HepG2 (cell line): ENCODE results near the gene SOAT2. TPM values are rescaled to one million over a fixed set of nuclear protein-coding genes. Genes with fewer than 3 reads are reported as not detected.

Experiments
- ADNP ChIP-seq: sonication (generic); formaldehyde crosslinking; IDR thresholded peaks from 2 replicates; pipeline ENCODE4 v1.4.0; 2020; ENCODE audit warnings: missing genetic modification reagents
- DNMT1 ChIP-seq: sonication (generic); formaldehyde crosslinking; IDR thresholded peaks from 2 replicates; pipeline ENCODE4 v1.5.1; 2020; ENCODE audit warnings: mild to moderate bottlenecking, missing genetic modification reagents
- EED ChIP-seq: sonication (generic); formaldehyde crosslinking; IDR thresholded peaks from 2 replicates; pipeline ENCODE4 v1.5.0; 2020; ENCODE audit warnings: mild to moderate bottlenecking, missing genetic modification reagents
- ETV5 ChIP-seq: IDR thresholded peaks from 2 replicates; pipeline ENCODE4 v1.6.1; 2018; ENCODE audit warnings: missing biosample characterization, missing genetic modification reagents, inconsistent platforms, borderline replicate concordance
- FLYWCH1 ChIP-seq: sonication (generic); formaldehyde crosslinking; IDR thresholded peaks from 2 replicates; pipeline ENCODE4 v1.8.1; 2023; ENCODE audit warnings: mild to moderate bottlenecking, missing genetic modification reagents
- FOXM1 ChIP-seq: sonication (generic); formaldehyde crosslinking; IDR thresholded peaks from 2 replicates; pipeline ENCODE4 v1.5.0; 2020; ENCODE audit warnings: missing genetic modification reagents
- HIVEP1 ChIP-seq: sonication (generic); formaldehyde crosslinking; IDR thresholded peaks from 2 replicates; pipeline ENCODE4 v1.4.0; 2020; ENCODE audit warnings: mild to moderate bottlenecking, missing genetic modification reagents
- IRX3 ChIP-seq: sonication (generic); formaldehyde crosslinking; IDR thresholded peaks from 2 replicates; pipeline ENCODE4 v1.8.1; 2023; ENCODE audit warnings: mild to moderate bottlenecking, low read depth, missing genetic modification reagents, borderline replicate concordance
- KLF15 ChIP-seq: sonication (generic); formaldehyde crosslinking; IDR thresholded peaks from 2 replicates; pipeline ENCODE4 v1.8.1; 2023; ENCODE audit warnings: borderline replicate concordance, mild to moderate bottlenecking, inconsistent platforms, missing genetic modification reagents, mixed read lengths
- MAZ ChIP-seq, 2 experiments: sonication (generic) in 1 of 2; formaldehyde crosslinking in 1 of 2; IDR thresholded peaks; 2 replicates each; pipeline versions ENCODE4 v1.5.0 to v1.6.1; 2012 to 2020; ENCODE audit warnings: low read depth in 2 of 2, mild to moderate bottlenecking in 2 of 2, borderline replicate concordance in 1 of 2, improper control_type of control experiment in 1 of 2, low read length in 1 of 2, missing genetic modification reagents in 1 of 2, moderate library complexity in 1 of 2
- MYNN ChIP-seq: sonication (generic); formaldehyde crosslinking; IDR thresholded peaks from 2 replicates; pipeline ENCODE4 v1.4.0; 2020; ENCODE audit warnings: mild to moderate bottlenecking, low read depth, missing genetic modification reagents
- NKX3-1 ChIP-seq: sonication (generic); formaldehyde crosslinking; IDR thresholded peaks from 2 replicates; pipeline ENCODE4 v1.5.0; 2020; ENCODE audit warnings: missing genetic modification reagents
- PPARG ChIP-seq: conservative IDR thresholded peaks from 2 replicates; pipeline ENCODE4 v1.6.1; 2016; ENCODE audit warnings: missing biosample characterization, missing genetic modification reagents
- REXO4 ChIP-seq: sonication (generic); formaldehyde crosslinking; IDR thresholded peaks from 2 replicates; pipeline ENCODE4 v1.8.0; 2022; ENCODE audit warnings: missing genetic modification reagents, mild to moderate bottlenecking, borderline replicate concordance
- RFXANK ChIP-seq: IDR thresholded peaks from 2 replicates; pipeline ENCODE4 v1.6.1; 2016
- SOX13 ChIP-seq, 3 experiments: fragments of 450-650 bp in 1 of 3; sonication (generic) in 1 of 3; formaldehyde crosslinking in 1 of 3; IDR thresholded peaks in 2 of 3; conservative IDR thresholded peaks in 1 of 3; 2 replicates each; pipeline versions ENCODE4 v1.5.0 to v1.6.1; 2016 to 2020; ENCODE audit warnings: antibody characterized with exemption in 1 of 3, mild to moderate bottlenecking in 1 of 3, missing compliant biosample characterization in 1 of 3, missing genetic modification reagents in 1 of 3, moderate library complexity in 1 of 3
- YEATS4 ChIP-seq: sonication (generic); formaldehyde crosslinking; IDR thresholded peaks from 2 replicates; pipeline ENCODE4 v1.4.0; 2020; ENCODE audit warnings: missing genetic modification reagents, borderline replicate concordance
- ZFAT ChIP-seq: sonication (generic); formaldehyde crosslinking; conservative IDR thresholded peaks from 2 replicates; pipeline ENCODE4 v1.8.1; 2023; ENCODE audit warnings: missing genetic modification reagents, inconsistent platforms
- ZNF205 ChIP-seq: IDR thresholded peaks from 2 replicates; pipeline ENCODE4 v1.6.1; 2018; ENCODE audit warnings: missing biosample characterization, missing genetic modification reagents
- ZNF746 ChIP-seq: sonication (generic); formaldehyde crosslinking; IDR thresholded peaks from 2 replicates; pipeline ENCODE4 v1.8.0; 2022; ENCODE audit warnings: mild to moderate bottlenecking, missing genetic modification reagents
- polyA plus RNA-seq, 8 experiments: library from polyadenylated mRNA; depleted of rRNA in 3 of 8; stranded (reverse) in 7 of 8; unstranded in 1 of 8; fragments of >200 nt; fragmentation: Illumina TruSeq in 4 of 8; extraction: Trizol in 4 of 8; gene quantifications; 2 replicates each; pipeline versions ENCODE4 v1.2.1 to v1.2.3, GENCODE V29; 2011 to 2016; ENCODE audit warnings: low read depth in 4 of 8, missing spikeins in 1 of 8, mixed read lengths in 1 of 8; ENCODE audit not compliant: insufficient read depth in 1 of 8
- total RNA-seq, 5 experiments: library from RNA; depleted of rRNA; stranded (reverse); fragments of >200 nt; fragmentation: Illumina TruSeq; extraction: Trizol; gene quantifications; 2 replicates each; pipeline ENCODE4 v1.2.3, GENCODE V29; 2016; ENCODE audit warnings: low read depth in 1 of 5
- TF ChIP-seq, protein P1 (sequence below): sonication (generic); formaldehyde crosslinking; IDR thresholded peaks from 2 replicates; pipeline ENCODE4 v1.5.0; 2020; ENCODE audit warnings: mild to moderate bottlenecking, low read depth, missing genetic modification reagents, borderline replicate concordance
- TF ChIP-seq, protein P2 (sequence below): sonication (generic); formaldehyde crosslinking; IDR thresholded peaks from 2 replicates; pipeline ENCODE4 v1.8.0; 2022; ENCODE audit warnings: low read depth, missing genetic modification reagents
- TF ChIP-seq, protein P3 (sequence below): IDR thresholded peaks from 2 replicates; pipeline ENCODE4 v1.6.1; 2018; ENCODE audit warnings: missing genetic modification reagents, mild to moderate bottlenecking, missing compliant biosample characterization
- TF ChIP-seq, protein P4 (sequence below): sonication (generic); formaldehyde crosslinking; IDR thresholded peaks from 2 replicates; pipeline ENCODE4 v1.8.0; 2022; ENCODE audit warnings: missing genetic modification reagents, mild to moderate bottlenecking, borderline replicate concordance

Gene SOAT2
- total and polyA plus RNA-seq, 2 of the 13 experiments (the other 11 are each of a cell fraction or from before 2014, with no cell fraction given): 14.9 to 108 TPM

DNA sequence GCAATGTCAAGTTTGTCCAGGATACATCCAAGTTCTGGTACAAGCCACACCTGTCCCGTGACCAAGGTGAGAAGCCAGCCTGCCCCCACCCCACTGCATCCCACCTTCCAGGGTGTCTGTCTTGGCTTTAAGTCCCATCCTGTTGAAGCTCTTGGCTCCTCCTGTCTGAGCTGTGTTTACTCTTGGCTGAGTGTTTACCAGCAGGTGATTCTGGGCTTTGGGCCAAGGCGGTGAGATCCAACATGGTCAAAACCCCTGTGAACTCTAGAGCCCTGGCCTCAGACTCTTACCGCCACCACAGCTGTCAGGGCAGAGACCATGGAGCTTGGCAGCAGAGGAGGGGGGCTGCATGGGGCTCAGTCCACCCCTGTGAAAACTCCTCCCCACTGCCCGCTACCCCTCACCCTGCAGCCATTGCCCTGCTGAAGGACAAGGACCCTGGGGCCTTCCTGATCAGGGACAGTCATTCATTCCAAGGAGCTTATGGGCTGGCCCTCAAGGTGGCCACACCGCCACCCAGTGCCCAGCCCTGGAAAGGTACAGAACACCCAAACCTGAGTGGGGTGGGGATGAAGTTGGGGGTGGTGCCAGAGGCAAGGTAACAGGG, 41.8 kb upstream of the SOAT2 start (continued):
- TF ChIP-seq IRX3 (no peak), PPARG (0 out of 2 replicates have a peak, but pooled peaks have one; percentile 17), MAZ (IDR thresholded peaks at IDR 0.05; ENCODE audit: borderline replicate concordance, low read depth, low read length) (0 out of 2 replicates have a peak, but pooled peaks have one; percentile 31), MAZ (CRISPR knock-in tag; IDR thresholded peaks at IDR 0.05; ENCODE audit: low read depth) (no peak), DNMT1 (CRISPR knock-in tag) (no peak; the same call in 1 of the 2 replicates), HIVEP1 (CRISPR knock-in tag) (no peak), ZFAT (no peak), MYNN (no peak), YEATS4 (CRISPR knock-in tag) (no peak), REXO4 (CRISPR knock-in tag) (no peak), EED (CRISPR knock-in tag) (no peak), ZNF746 (peak; percentile 63; the same call in 1 of the 2 replicates), SOX13 (IDR thresholded peaks at IDR 0.05) (no peak), SOX13 (CRISPR knock-in tag; conservative IDR thresholded peaks at IDR 0.05 in 1 of 2, IDR thresholded peaks at IDR 0.05 in 1 of 2) (peak in 1 of 2 experiments; percentile 33; a peak in 1 of 4 replicates), FLYWCH1 (CRISPR knock-in tag) (no peak), NKX3-1 (CRISPR knock-in tag) (no peak), ZNF205 (CRISPR knock-in tag) (peak; percentile 55; the same call in 1 of the 2 replicates), FOXM1 (no peak), ADNP (CRISPR knock-in tag) (no peak), RFXANK (CRISPR knock-in tag) (no peak), KLF15 (CRISPR knock-in tag) (no peak), ETV5 (peak; percentile 43; the same call in 1 of the 2 replicates)
- TF ChIP-seq, protein P1, sequence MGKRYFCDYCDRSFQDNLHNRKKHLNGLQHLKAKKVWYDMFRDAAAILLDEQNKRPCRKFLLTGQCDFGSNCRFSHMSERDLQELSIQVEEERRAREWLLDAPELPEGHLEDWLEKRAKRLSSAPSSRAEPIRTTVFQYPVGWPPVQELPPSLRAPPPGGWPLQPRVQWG (CRISPR knock-in tag): no peak
- TF ChIP-seq, protein P2, sequence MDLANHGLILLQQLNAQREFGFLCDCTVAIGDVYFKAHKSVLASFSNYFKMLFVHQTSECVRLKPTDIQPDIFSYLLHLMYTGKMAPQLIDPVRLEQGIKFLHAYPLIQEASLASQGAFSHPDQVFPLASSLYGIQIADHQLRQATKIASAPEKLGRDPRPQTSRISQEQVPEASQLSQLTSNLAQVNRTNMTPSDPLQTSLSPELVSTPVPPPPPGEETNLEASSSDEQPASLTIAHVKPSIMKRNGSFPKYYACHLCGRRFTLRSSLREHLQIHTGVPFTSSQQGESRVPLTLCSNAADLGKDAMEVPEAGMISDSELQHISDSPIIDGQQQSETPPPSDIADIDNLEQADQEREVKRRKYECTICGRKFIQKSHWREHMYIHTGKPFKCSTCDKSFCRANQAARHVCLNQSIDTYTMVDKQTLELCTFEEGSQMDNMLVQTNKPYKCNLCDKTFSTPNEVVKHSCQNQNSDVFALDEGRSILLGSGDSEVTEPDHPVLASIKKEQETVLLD: no peak
- TF ChIP-seq, protein P3, sequence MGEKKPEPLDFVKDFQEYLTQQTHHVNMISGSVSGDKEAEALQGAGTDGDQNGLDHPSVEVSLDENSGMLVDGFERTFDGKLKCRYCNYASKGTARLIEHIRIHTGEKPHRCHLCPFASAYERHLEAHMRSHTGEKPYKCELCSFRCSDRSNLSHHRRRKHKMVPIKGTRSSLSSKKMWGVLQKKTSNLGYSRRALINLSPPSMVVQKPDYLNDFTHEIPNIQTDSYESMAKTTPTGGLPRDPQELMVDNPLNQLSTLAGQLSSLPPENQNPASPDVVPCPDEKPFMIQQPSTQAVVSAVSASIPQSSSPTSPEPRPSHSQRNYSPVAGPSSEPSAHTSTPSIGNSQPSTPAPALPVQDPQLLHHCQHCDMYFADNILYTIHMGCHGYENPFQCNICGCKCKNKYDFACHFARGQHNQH (CRISPR knock-in tag): peak; percentile 85; the same call in 1 of the 2 replicates
- TF ChIP-seq, protein P4, sequence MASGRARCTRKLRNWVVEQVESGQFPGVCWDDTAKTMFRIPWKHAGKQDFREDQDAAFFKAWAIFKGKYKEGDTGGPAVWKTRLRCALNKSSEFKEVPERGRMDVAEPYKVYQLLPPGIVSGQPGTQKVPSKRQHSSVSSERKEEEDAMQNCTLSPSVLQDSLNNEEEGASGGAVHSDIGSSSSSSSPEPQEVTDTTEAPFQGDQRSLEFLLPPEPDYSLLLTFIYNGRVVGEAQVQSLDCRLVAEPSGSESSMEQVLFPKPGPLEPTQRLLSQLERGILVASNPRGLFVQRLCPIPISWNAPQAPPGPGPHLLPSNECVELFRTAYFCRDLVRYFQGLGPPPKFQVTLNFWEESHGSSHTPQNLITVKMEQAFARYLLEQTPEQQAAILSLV (CRISPR knock-in tag): peak; percentile 42; the same call in 1 of the 2 replicates
